SK-N-SH (cell line): ENCODE data around the gene TCF7L2. TPM values are rescaled to one million over a fixed set of nuclear protein-coding genes. Genes with fewer than 3 reads are reported as not detected.
"Not testable (repeated sequence)": the region's sequence is repeated elsewhere in the genome, so short reads cannot be mapped to it uniquely, and the experiment has no call there.

Source experiments
- CTCF ChIA-PET: fragments of 300-600, 350-600 bp; formaldehyde crosslinking; extraction: SDS; loops from one replicate; lab custom pipeline; 2021; lab: Yijun Ruan, JAX
- POLR2A ChIA-PET: fragments of 350-600 bp; sonication (Branson Sonifier 250); formaldehyde crosslinking; extraction: SDS; loops from one replicate; lab custom pipeline; 2020; ENCODE audit warnings: antibody characterized with exemption, inconsistent platforms; lab: Yijun Ruan, JAX
- DNase-seq: peaks from one replicate; pipeline ENCODE4 v3.0.0; 2012
- H2AFZ ChIP-seq: fragments of 200-600 bp; sonication (generic); 2 replicates; pipeline ENCODE4 v1.8.1; 2016; ENCODE audit warnings: antibody characterized with exemption, mild to moderate bottlenecking, low read depth
- H3F3A ChIP-seq: fragments of 200-600 bp; sonication (generic); replicated peaks from 2 replicates; pipeline ENCODE3; 2016; ENCODE audit warnings: antibody characterized with exemption, mild to moderate bottlenecking; ENCODE audit not compliant: insufficient read depth
- H3K27ac ChIP-seq, 2 experiments: fragments of 200-500 bp in 1 of 2; fragments of 200-600 bp in 1 of 2; sonication (Bioruptor generic) in 1 of 2; sonication (generic), shearing (Covaris generic) in 1 of 2; 2 replicates each; pipeline versions ENCODE4 v1.5.1 to v1.6.1; 2014 to 2016; ENCODE audit warnings: low read depth in 2 of 2, inconsistent platforms in 1 of 2, low read length in 1 of 2, mild to moderate bottlenecking in 1 of 2, mixed read lengths in 1 of 2
- H3K27me3 ChIP-seq: fragments of 200-600 bp; sonication (generic), shearing (Covaris generic); 2 replicates; pipeline ENCODE4 v1.6.1; 2016; ENCODE audit warnings: mixed run types; ENCODE audit not compliant: insufficient read depth
- H3K36me3 ChIP-seq, 2 experiments: fragments of 200-500 bp in 1 of 2; fragments of 200-600 bp in 1 of 2; sonication (Bioruptor generic) in 1 of 2; sonication (generic) in 1 of 2; replicated peaks in 1 of 2; 2 replicates each; pipeline versions ENCODE3 to v1.5.1; 2014 to 2016; ENCODE audit warnings: low read length in 1 of 2, mild to moderate bottlenecking in 1 of 2; ENCODE audit not compliant: insufficient read depth in 2 of 2, control insufficient read depth in 1 of 2
- H3K4me1 ChIP-seq, 2 experiments: fragments of 200-500 bp in 1 of 2; fragments of 200-600 bp in 1 of 2; sonication (Bioruptor generic) in 1 of 2; sonication (generic), shearing (Covaris generic) in 1 of 2; 2 replicates each; pipeline versions ENCODE4 v1.5.1 to v1.6.1; 2014 to 2016; ENCODE audit warnings: low read depth in 1 of 2, low read length in 1 of 2, mixed run types in 1 of 2; ENCODE audit not compliant: insufficient read depth in 2 of 2, control insufficient read depth in 1 of 2
- H3K4me2 ChIP-seq: fragments of 200-600 bp; sonication (generic), shearing (Covaris generic); 2 replicates; pipeline ENCODE4 v1.6.1; 2017; ENCODE audit warnings: mixed run types
- H3K4me3 ChIP-seq, 2 experiments: fragments of 200-500 bp in 1 of 2; fragments of 200-600 bp in 1 of 2; sonication (Bioruptor generic) in 1 of 2; sonication (generic), shearing (Covaris generic) in 1 of 2; 2 replicates each; pipeline versions ENCODE4 v1.5.1 to v1.8.1; 2014 to 2016; ENCODE audit warnings: low read depth in 2 of 2, inconsistent platforms in 1 of 2, low read length in 1 of 2, mild to moderate bottlenecking in 1 of 2, mixed read lengths in 1 of 2, moderate library complexity in 1 of 2
- H3K79me2 ChIP-seq: fragments of 200-600 bp; sonication (generic); 2 replicates; pipeline ENCODE4 v1.8.1; 2017; ENCODE audit warnings: mild to moderate bottlenecking; ENCODE audit not compliant: insufficient read depth
- H3K9ac ChIP-seq: fragments of 200-600 bp; sonication (generic); 2 replicates; pipeline ENCODE4 v1.6.1; 2017; ENCODE audit warnings: mixed run types
- H3K9me2 ChIP-seq: fragments of 200-600 bp; sonication (generic); 2 replicates; pipeline ENCODE4 v1.6.1; 2017; ENCODE audit warnings: mixed run types
- H3K9me3 ChIP-seq: fragments of 200-600 bp; sonication (generic); 2 replicates; pipeline ENCODE4 v1.6.1; 2017; ENCODE audit warnings: mixed run types, mild to moderate bottlenecking, moderate library complexity
- H4K20me1 ChIP-seq: fragments of 200-600 bp; sonication (generic); 2 replicates; pipeline ENCODE4 v1.6.1; 2017; ENCODE audit warnings: mild to moderate bottlenecking, mixed run types; ENCODE audit not compliant: insufficient read depth
- CHD2 ChIP-seq: fragments of 150-350 bp; IDR thresholded peaks from 2 replicates; pipeline ENCODE4 v1.6.1; 2018; ENCODE audit warnings: low read length; ENCODE audit not compliant: partially characterized antibody
- EP300 ChIP-seq, 2 experiments: IDR thresholded peaks; 2 replicates each; pipeline versions ENCODE4 v1.4.0 to v1.6.1; 2012; ENCODE audit warnings: borderline replicate concordance in 1 of 2, low read depth in 1 of 2, low read length in 1 of 2
- FOSL2 ChIP-seq: IDR thresholded peaks from 2 replicates; pipeline ENCODE4 v1.4.0; 2012; ENCODE audit warnings: low read depth, mild to moderate bottlenecking, moderate library complexity, borderline replicate concordance
- FOXJ3 ChIP-seq: sonication (generic); formaldehyde crosslinking; IDR thresholded peaks from 2 replicates; pipeline ENCODE4 v1.5.1; 2020; ENCODE audit warnings: mild to moderate bottlenecking, missing genetic modification reagents
- GABPA ChIP-seq: IDR thresholded peaks from 2 replicates; pipeline ENCODE4 v1.4.0; 2012; ENCODE audit warnings: low read depth, mild to moderate bottlenecking
- GATA2 ChIP-seq: sonication (generic); formaldehyde crosslinking; IDR thresholded peaks from 2 replicates; pipeline ENCODE4 v1.5.0; 2020; ENCODE audit warnings: mild to moderate bottlenecking, missing genetic modification reagents
- JUND ChIP-seq: IDR thresholded peaks from 2 replicates; pipeline ENCODE4 v1.4.0; 2012
- MEF2A ChIP-seq: IDR thresholded peaks from 2 replicates; pipeline ENCODE4 v1.4.0; 2012; ENCODE audit warnings: low read depth, borderline replicate concordance
- NFIC ChIP-seq: IDR thresholded peaks from 2 replicates; pipeline ENCODE4 v1.4.0; 2012; ENCODE audit warnings: borderline replicate concordance
- NRF1 ChIP-seq: IDR thresholded peaks from 2 replicates; pipeline ENCODE4 v1.6.1; 2012; ENCODE audit warnings: low read depth, mild to moderate bottlenecking, low read length
- RXRA ChIP-seq: IDR thresholded peaks from 2 replicates; pipeline ENCODE4 v1.4.0; 2012; ENCODE audit warnings: low read depth, mild to moderate bottlenecking, borderline replicate concordance
- SIN3A ChIP-seq: IDR thresholded peaks from 2 replicates; pipeline ENCODE4 v1.6.1; 2012; ENCODE audit warnings: low read depth, mild to moderate bottlenecking, low read length, moderate library complexity, borderline replicate concordance
- TEAD4 ChIP-seq: IDR thresholded peaks from 2 replicates; pipeline ENCODE4 v1.4.0; 2012; ENCODE audit warnings: mild to moderate bottlenecking, borderline replicate concordance; ENCODE audit not compliant: insufficient read depth
- YY1 ChIP-seq: IDR thresholded peaks from 2 replicates; pipeline ENCODE4 v1.4.0; 2012; ENCODE audit warnings: low read depth, mild to moderate bottlenecking
- WGBS: methylation state at CpG from one replicate; pipeline ENCODE4 v1.1.6; 2017; ENCODE audit warnings: low lambda C conversion rate; 5-methylcytosine and 5-hydroxymethylcytosine counted together
- polyA plus RNA-seq, 3 experiments: library from polyadenylated mRNA; depleted of rRNA; stranded (reverse); fragments of >200 nt; gene quantifications; 2 replicates each; pipeline ENCODE4 v1.2.3, GENCODE V29; 2012
- TF ChIP-seq, protein P1 (sequence below): IDR thresholded peaks from 2 replicates; pipeline ENCODE4; 2012
- TF ChIP-seq, protein P2 (sequence below): IDR thresholded peaks from 2 replicates; pipeline ENCODE4 v1.4.0; 2012; ENCODE audit warnings: low read depth

The TCF7L2 gene
- polyA plus RNA-seq, 1 of the 3 experiments (the other 2 are of a cell fraction), result 10.2 TPM

DNA sequence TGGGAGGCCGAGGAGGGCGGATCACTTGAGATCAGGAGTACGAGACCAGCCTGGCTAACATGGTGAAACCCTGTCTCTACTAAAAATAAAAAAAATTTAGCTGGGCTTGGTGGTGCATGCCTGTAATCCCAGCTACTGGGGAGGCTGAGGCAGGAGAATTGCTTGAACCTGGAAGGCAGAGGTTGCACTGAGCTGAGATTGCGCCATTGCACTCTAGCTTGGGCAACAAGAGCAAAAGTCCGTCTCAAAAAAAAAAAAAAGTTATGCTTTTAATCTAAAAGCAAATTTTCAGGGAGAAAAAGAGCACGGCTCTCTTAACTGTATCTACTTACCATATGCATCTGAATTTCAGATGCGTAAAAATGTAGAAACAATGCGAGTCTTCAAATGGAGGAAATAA lies 116.1 kb downstream of the TCF7L2 start:
- H3K9me3 ChIP-seq, H3K36me3 ChIP-seq, H3K27me3 ChIP-seq, POLR2A ChIA-PET, H3K4me2 ChIP-seq, H3F3A ChIP-seq, H3K4me1 ChIP-seq, H2AFZ ChIP-seq, DNase-seq, H4K20me1 ChIP-seq, H3K9ac ChIP-seq, H3K9me2 ChIP-seq, H3K79me2 ChIP-seq, H3K27ac ChIP-seq, H3K4me3 ChIP-seq: not testable (repeated sequence)
- WGBS, result 97% methylated on average over 8 of the region's 8 CpGs
- CTCF ChIA-PET, result interaction anchor here (1.2 kb wide), 1 partner anchor 14 kb away, joined by 4 read pairs; no protein-coding TSS in a partner anchor

DNA sequence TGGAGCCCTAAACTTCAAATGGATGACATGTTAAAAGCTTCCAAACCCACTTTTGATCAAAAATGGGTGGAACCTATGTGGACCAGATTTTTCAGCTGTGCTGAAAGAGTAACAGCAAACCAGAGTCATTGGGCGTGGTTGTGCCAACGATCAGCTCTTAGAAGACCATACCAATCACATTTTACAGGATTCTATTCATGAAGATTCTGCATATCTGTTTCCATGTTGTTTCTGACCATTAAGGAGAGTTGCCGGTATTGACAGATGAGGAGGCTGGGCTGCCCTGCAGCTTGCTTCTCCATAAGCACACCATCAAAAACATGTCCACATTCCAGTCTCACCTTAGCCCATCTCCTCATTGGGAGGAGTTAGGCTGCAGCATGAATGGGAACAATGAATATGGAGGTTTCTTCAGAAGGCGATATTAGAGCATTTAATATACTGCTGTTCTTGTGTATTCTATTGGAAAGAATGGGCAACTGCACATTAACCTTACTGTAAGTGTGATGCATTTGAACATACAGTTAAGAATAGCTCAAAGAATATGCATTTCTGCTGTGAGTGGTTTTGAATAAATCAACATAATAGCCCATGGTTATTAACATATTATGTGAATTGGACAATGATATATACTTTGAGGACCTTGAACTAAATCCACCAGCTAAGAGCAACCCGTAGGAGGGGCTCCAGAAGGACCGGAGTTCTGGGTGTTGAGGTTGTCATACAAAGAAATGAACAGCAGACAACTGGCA lies 116.7 kb downstream of the TCF7L2 start:
- Histone ChIP-seq H3F3A (no peaks in the 10 kb centered on the region), H3K9ac (no peak overlapping the region), H3K4me2 (no peak overlapping the region), H3K4me3 (no peak overlapping the region), H3K27me3 (no peaks in the 10 kb centered on the region), H3K79me2 (peaks cover 7% of the 10 kb centered on the region; the same call in 1 of the 2 replicates), H2AFZ (no peak overlapping the region), H3K9me3 (no peaks in the 10 kb centered on the region), H4K20me1 (no peaks in the 10 kb centered on the region), H3K4me1 (peaks cover 7 to 9% of the 10 kb centered on the region in 2 experiments; a peak in 3 of 4 replicates), H3K9me2 (no peaks in the 10 kb centered on the region), H3K36me3 (peaks cover 0 to 4% of the 10 kb centered on the region in 2 experiments), H3K27ac (no peak overlapping the region)
- 90% methylated on average over 6 of the region's 6 CpGs for WGBS
- no peak for DNase-seq
- no peak for TF ChIP-seq EP300 (IDR thresholded peaks at IDR 0.05; ENCODE audit: borderline replicate concordance in 1 of 2, low read depth in 1 of 2, low read length in 1 of 2)
- TF ChIP-seq YY1, result no peak
- TF ChIP-seq RXRA, result no peak
- TF ChIP-seq SIN3A, result no peak
- TF ChIP-seq, protein P1, sequence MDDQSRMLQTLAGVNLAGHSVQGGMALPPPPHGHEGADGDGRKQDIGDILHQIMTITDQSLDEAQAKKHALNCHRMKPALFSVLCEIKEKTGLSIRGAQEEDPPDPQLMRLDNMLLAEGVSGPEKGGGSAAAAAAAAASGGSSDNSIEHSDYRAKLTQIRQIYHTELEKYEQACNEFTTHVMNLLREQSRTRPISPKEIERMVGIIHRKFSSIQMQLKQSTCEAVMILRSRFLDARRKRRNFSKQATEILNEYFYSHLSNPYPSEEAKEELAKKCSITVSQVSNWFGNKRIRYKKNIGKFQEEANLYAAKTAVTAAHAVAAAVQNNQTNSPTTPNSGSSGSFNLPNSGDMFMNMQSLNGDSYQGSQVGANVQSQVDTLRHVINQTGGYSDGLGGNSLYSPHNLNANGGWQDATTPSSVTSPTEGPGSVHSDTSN, result no peak
- TF ChIP-seq FOXJ3 (CRISPR knock-in tag), result no peak
- TF ChIP-seq, protein P2, sequence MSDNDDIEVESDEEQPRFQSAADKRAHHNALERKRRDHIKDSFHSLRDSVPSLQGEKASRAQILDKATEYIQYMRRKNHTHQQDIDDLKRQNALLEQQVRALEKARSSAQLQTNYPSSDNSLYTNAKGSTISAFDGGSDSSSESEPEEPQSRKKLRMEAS, result no peak
- no peak for TF ChIP-seq JUND
- POLR2A ChIA-PET, result no interaction called here
- CTCF ChIA-PET, result interaction anchor here (1.2 kb wide), 1 partner anchor 14 kb away, joined by 4 read pairs; no protein-coding TSS in a partner anchor

DNA sequence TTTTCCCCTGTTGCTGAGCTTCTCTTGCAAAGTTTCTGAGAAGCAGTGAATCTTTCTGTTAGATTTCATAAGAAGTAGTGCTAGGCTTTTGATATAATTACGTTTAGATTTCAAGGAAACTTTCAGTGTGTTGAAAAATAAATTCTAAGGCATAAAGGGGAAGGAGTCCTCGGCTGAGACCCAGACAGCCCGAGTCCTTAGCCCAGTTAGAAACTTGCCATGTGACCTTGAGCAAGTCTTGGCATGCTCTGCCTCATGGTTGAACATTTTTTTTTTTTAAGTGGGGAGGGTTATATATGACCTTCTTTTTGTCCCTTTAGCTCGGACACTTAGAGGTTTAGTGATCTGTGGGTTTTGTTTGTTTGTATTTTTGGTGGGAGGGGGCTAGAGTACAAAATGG lies 117.5 kb downstream of the TCF7L2 start:
- Histone ChIP-seq H3K27ac (no peak overlapping the region), H3K27me3 (no peaks in the 10 kb centered on the region), H3K9me2 (no peaks in the 10 kb centered on the region), H2AFZ (no peak overlapping the region), H3K9me3 (no peaks in the 10 kb centered on the region), H3F3A (peaks cover 1% of the 10 kb centered on the region), H3K79me2 (peaks cover 2% of the 10 kb centered on the region; the same call in 1 of the 2 replicates), H3K9ac (no peak overlapping the region), H3K36me3 (peaks cover 0 to 4% of the 10 kb centered on the region in 2 experiments), H4K20me1 (no peaks in the 10 kb centered on the region), H3K4me3 (no peak overlapping the region), H3K4me2 (no peak overlapping the region), H3K4me1 (peaks cover 7 to 9% of the 10 kb centered on the region in 2 experiments; a peak in 3 of 4 replicates)
- no peak for DNase-seq
- CTCF ChIA-PET, result interaction anchor here (1.2 kb wide), 1 partner anchor 15 kb away, joined by 4 read pairs; no protein-coding TSS in a partner anchor
- WGBS, result 88% methylated on average over 4 of the region's 4 CpGs
- POLR2A ChIA-PET, result no interaction called here
- TF ChIP-seq NRF1 (no peak), TEAD4 (no peak), MEF2A (no peak), FOSL2 (no peak), EP300 (IDR thresholded peaks at IDR 0.05; ENCODE audit: borderline replicate concordance in 1 of 2, low read depth in 1 of 2, low read length in 1 of 2) (no peak), GABPA (no peak), GATA2 (CRISPR knock-in tag) (no peak), NFIC (no peak), CHD2 (no peak)
- TF ChIP-seq, protein P1, result no peak
